HuH-7.5 (cell line): ENCODE measurements around the gene TP53I11.

ENCODE experiments used
- DNase-seq: peaks from one replicate; pipeline ENCODE4 v3.0.0; 2011; ENCODE audit warnings: low spot score

TP53I11 gene

GRCh38 chr11:44950625-44951476, at the start of gene TP53I11:
TSS of gene TP53I11 (minus strand) at chr11:44950883. CDS start at chr11:44938335, 12,548 bp downstream.
- peak; percentile 69 for DNase-seq

GRCh38 chr11:44999068-44999467, 48.4 kb upstream of the TP53I11 start:
- no peak for DNase-seq

GRCh38 chr11:44998051-44998450, 47.4 kb upstream of the TP53I11 start:
- no peak for DNase-seq

DNA sequence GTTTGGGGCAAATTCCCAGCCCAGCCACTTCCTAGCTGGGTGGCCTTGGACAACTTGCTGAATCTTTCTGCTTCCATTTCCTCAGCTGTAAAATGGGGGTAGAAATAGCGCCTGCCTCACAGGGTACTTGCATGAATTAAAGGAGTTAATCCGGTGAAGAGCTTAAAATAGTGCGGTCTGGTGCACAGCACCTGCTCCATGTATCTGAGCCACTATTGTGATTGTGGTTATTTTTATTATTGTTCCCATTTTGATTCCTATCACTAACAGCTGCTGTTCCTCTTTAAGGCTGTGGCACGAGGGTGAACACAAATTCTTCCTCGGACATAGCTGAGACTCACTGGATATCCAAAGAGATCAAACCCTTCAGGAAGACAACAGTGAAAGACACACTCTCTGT, 46.9 kb upstream of the TP53I11 start:
- no peak for DNase-seq

GRCh38 chr11:44994753-44995152, 44.1 kb upstream of the TP53I11 start:
- DNase-seq = no peak

GRCh38 chr11:44993971-44994704, 43.5 kb upstream of the TP53I11 start:
- DNase-seq = no peak

DNA sequence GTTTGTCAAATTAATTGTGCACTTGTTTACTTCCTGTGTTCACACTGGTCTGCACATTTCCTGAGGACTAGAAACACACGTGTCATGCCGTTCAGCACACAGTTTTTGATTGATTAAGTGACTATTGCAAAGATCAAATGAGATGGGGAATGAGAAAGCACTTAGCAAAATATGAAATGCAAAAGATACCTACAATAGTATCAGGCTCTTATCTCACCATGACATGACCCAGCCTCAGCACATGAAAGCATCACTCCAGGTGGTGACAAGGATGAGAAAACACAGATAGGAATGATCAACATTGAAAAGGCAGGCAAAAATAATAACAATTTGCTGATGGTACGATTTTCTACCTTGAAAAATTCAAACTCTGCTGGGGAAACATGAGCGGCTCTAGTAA, 42.1 kb upstream of the TP53I11 start:
- no peak for DNase-seq

DNA sequence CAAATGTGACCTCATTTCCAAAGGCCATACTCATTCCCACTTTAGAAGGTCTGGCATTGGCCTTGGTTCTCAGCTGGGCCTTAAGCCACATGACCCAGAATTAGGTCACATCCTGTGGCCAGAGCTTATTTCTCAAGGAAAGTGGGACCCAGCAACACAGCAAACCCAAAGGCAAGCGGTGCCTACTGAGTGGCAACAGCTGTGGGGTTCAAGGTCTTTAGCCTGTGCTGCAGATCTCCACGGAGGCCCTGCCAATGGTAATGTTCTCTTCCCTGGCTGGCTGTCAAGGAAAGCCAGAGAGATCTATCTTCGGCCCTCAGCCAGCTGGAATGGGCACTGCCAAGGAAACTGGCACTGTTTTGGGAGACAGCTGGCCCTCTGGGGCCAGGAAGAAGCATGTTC, 41.5 kb upstream of the TP53I11 start:
- no peak for DNase-seq

DNA sequence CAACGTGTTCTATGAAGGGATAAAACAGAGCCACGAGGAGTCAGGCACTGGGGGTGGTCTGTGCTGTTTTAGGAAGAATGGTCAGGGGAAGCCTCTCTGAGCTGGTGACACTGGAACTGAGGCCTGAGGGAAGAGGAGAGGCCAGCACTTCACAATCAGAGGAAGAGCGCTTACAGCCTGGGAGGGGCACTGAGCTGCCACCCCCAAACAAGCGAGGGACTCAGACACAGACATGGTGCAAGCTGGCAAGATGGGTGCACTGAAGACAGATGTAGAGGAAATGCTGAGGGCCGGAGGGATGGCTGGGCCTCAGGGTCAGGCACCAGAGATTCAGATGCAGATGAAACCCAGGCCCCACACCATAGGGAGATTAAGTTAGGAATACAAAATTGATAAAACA, 40.0 kb upstream of the TP53I11 start:
- DNase-seq = no peak

- DNase-seq = no peak
Observed at GRCh38 chr11:44989831-44990566, 39.3 kb upstream of the TP53I11 start.

- DNase-seq = no peak
Observed at GRCh38 chr11:44988981-44989635, 38.4 kb upstream of the TP53I11 start.

DNA sequence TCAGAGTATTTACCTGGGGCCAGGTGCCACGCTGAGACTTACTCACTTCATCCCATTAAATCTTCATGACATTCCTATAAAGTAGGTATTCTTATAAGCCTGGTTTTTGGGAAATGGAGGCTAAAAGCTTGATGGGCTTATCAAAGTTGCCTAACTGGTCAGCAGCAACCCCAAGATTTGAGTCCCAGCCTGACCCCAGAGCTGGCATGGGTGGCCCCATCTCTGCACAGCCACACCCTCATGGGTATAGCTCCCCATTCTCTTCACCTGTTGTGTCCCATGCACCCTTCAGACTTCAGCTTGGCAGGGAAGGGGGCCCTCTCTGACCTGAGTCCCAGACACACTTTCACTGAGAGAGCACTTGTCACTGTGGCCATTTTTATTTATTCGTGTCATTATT, 37.4 kb upstream of the TP53I11 start:
- no peak for DNase-seq

DNA sequence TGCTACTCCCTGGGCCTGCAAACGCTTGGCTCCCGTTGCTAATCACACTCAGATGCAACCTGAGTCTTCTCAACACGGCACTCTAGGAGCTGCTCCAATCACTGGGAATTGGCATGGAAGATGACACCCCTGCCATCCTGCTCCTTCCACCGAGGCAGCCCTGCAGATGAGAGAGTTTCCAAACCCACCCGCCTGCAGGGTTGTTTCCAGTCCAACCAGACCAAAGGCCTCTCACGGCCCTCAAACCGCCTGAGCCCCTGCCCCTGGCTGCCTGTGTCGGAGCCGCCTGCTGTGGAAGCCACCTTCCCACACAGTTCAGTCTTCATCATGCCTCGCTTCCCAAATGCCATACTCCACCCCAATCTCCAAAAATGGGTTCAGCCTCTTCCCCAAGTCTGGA, 36.8 kb upstream of the TP53I11 start:
- DNase-seq = no peak

DNA sequence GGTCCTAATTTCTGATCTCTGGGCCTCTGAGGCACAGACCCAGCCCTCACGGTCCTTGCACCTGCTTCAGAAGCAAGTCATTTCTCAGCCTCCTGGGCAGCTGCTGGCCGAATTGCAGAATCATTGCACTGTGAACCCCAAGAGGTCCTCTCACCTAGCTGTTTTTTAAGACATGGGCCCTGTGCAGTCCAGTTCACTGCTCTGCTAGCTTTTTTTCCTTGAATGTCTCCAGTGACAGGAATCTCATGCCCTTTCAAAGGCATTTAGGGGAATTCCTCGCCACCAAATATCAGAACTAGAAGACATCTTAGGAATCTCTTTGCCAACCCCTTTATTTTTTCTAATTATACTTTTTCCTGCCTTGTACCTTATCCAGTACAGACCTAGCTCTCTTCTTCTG, 35.6 kb upstream of the TP53I11 start:
- DNase-seq = no peak

- DNase-seq = no peak
Observed at GRCh38 chr11:44985721-44986120, 35.0 kb upstream of the TP53I11 start.

DNA sequence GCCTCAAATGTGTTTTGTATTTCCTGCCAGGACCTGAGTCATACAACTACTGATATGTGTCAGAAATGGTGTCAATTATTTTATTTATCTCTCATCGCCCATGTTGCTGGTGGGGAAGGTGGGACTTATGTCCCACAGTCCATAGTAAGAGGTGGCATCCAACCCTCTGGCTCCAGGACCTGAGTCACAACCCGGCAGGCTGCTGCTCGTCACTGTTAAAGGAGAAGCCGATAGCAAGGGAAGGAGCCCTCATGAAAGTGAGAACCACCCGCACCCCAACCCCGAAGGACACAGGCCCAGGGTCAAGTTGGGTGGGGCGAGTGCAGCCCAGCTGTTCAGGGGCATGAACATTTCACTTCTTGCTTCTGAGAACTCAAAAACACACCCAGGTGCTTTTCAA, 33.1 kb upstream of the TP53I11 start:
- no peak for DNase-seq

DNA sequence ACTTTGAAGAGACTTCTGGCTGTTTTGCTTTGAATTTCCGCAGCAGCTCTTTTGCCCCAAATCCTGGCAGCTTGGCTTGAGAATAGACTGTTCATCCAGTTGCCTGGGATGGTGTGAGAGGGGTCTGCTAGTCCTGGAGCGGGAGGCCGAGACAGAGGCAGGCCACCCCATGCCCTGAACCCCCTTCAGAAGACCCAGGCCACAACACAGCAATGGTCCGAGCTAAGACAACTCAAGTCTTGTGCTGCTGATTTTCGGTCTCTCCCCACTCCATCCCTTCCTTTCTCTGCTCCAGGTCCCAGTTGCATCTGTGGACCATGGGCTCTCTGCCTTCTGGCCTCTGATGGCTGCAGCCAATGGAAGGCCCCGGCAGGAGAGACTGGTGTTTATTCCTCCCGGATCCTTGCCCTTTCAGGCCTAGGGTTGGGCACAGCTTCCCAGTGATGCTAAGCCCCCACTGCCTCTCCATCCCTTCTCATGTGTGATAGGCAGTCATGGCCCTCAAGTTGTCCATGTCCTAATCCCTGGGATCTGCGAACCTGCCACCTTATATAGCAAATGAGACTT, 31.9 kb upstream of the TP53I11 start:
- no peak for DNase-seq

DNA sequence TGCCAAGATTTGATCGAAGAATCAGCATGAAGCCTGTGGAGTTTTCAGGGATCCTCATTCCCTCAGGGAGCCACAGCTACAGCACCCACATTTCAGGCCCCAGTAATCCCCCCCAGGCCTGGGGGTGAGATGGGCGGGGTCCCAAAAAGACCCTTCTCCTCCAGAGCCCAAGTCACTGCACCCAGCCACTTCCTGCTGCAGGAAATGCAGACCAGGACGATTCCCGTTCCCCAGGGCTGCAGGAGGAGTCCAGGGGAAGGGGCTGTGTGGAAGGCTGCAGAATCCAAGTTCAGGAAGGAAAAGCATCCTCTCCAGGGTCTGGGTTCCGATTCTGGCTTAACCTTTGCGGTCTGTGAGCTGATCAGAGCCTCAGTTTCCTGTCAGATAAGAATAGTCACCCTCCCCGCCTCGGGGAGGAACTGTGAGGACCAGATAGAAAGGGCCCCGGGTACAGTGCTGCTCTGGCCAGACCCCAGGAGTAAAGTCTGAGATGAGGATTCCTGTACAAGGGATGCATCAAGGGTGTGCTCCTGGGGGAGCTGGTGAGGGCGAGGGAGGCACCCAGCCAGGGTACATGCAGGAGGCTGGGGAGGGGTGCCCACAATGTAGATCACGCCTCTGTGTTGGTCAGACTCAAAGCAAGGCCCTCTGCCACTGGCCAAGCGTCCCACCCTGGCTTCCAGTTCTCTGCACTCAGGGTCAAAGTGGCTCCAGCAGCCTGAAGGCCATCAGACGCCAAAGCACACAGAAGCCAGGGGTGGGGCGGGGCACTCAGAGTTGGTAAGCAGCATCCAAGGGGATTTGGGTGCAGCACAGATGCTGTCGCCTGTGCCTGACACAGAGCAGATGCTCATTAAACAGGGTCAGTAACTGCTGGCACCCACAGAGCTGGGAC, 30.1 kb upstream of the TP53I11 start:
- DNase-seq = no peak

DNA sequence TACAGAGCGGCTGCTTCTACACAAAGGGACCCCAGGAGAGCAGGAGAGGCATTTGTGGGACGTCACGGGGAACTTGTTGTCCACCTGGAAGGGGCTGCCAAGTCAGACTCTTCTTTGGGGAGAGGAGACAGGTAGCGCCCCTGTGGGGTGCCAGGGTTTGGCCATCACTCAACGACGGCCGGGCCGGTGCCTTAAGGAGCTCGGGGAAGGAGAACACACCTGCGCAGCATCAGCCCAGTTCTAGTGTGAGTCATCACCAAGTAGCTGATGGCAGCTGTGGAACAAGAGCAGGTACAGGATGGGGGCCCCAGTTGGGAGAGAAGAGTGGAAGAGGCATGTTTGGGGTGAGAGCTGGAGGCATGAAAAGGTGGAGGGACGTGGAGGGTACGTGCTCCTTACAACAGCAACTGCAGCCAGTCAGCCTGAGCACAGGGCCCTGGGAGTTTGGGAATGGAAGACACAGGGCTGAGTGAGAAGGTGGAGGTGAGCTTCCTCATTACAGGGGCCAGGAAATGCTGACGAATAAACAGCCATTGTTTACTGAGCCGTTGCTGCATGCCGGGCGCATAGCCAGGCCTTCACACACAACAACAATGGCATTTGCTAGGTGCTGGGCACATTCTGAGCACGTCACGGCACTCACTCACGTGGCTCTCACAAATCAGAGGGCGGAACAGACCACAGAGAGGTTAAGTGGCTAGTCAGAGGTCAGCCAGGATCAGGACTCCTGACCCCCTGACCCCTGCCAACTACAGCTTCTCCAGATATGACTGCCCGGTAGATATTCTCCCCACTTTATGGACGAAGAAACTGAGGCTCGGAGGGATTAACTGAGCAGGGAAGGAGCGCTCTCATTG, 29.1 kb upstream of the TP53I11 start:
- no peak for DNase-seq

GRCh38 chr11:44978961-44979331, 28.3 kb upstream of the TP53I11 start:
- peak; percentile 75 for DNase-seq
